ENCODE measurements around the gene CTNNA3. TPM values are rescaled to one million over a fixed set of nuclear protein-coding genes. Genes with fewer than 3 reads are reported as not detected.
"Not testable (repeated sequence)": the region's sequence is repeated elsewhere in the genome, so short reads cannot be mapped to it uniquely, and the experiment has no call there.

The CTNNA3 gene
- total RNA-seq, result not detected in 2 replicates

- intact Hi-C loops (cut with micrococcal nuclease), result loop anchor here (5.0 kb wide), 1 partner anchor 66 kb away; no protein-coding TSS in a partner anchor
- H3K4me3 Mint-ChIP-seq, result no peak within 1 kb of the TSS
- H3K9me3 Mint-ChIP-seq, result no peaks in the 10 kb centered on the region
- H3K27me3 Mint-ChIP-seq (ENCODE audit: insufficient read depth), result peaks cover 32% of the 10 kb centered on the region
- no peaks in the 10 kb centered on the region for H3K4me1 Mint-ChIP-seq (ENCODE audit: low read depth)
- H3K36me3 Mint-ChIP-seq (ENCODE audit: low read depth), result no peaks in the 10 kb centered on the region
- DNase-seq (ENCODE audit: low spot score), result no peak
- no peak within 1 kb of the TSS for H3K27ac Mint-ChIP-seq
Measured at GRCh38 chr10:67696029-67696428, at the start of gene CTNNA3. Gene CTNNA3 (minus strand): TSS chr10:67696195.

- Mint-ChIP-seq H3K9me3 (peaks cover 7% of the 10 kb centered on the region), H3K4me3 (no peak overlapping the region), H3K4me1 (ENCODE audit: low read depth) (no peaks in the 10 kb centered on the region), H3K27ac (no peak overlapping the region), H3K27me3 (ENCODE audit: insufficient read depth) (no peaks in the 10 kb centered on the region), H3K36me3 (ENCODE audit: low read depth) (no peaks in the 10 kb centered on the region)
- intact Hi-C loops (cut with micrococcal nuclease), result no loop called here
- DNase-seq (ENCODE audit: low spot score), result no peak
Measured at GRCh38 chr10:67735430-67735829, 39.4 kb upstream of the CTNNA3 start.

GRCh38 chr10:67733511-67733910 is 37.5 kb upstream of the CTNNA3 start:
- no peak for DNase-seq (ENCODE audit: low spot score)
- Mint-ChIP-seq H3K4me1 (ENCODE audit: low read depth) (no peaks in the 10 kb centered on the region), H3K4me3 (no peak overlapping the region), H3K27ac (no peak overlapping the region), H3K36me3 (ENCODE audit: low read depth) (no peaks in the 10 kb centered on the region), H3K9me3 (peaks cover 4% of the 10 kb centered on the region), H3K27me3 (ENCODE audit: insufficient read depth) (no peaks in the 10 kb centered on the region)
- intact Hi-C loops (cut with micrococcal nuclease), result no loop called here

- Mint-ChIP-seq H3K27me3 (ENCODE audit: insufficient read depth) (no peaks in the 10 kb centered on the region), H3K27ac (no peak overlapping the region), H3K9me3 (no peaks in the 10 kb centered on the region), H3K4me1 (ENCODE audit: low read depth) (no peaks in the 10 kb centered on the region), H3K36me3 (ENCODE audit: low read depth) (no peaks in the 10 kb centered on the region), H3K4me3 (no peak overlapping the region)
- intact Hi-C loops (cut with micrococcal nuclease), result no loop called here
- no peak for DNase-seq (ENCODE audit: low spot score)
Measured at GRCh38 chr10:67725567-67725966, 29.6 kb upstream of the CTNNA3 start.

- Mint-ChIP-seq H3K4me1 (ENCODE audit: low read depth) (no peaks in the 10 kb centered on the region), H3K9me3 (no peaks in the 10 kb centered on the region), H3K27me3 (ENCODE audit: insufficient read depth) (peaks cover 6% of the 10 kb centered on the region)
Measured at GRCh38 chr10:67723601-67724000, 27.6 kb upstream of the CTNNA3 start.

GRCh38 chr10:67722113-67722512 is 26.1 kb upstream of the CTNNA3 start:
- no peak for DNase-seq (ENCODE audit: low spot score)
- H3K4me3 Mint-ChIP-seq, result no peak overlapping the region
- H3K36me3 Mint-ChIP-seq (ENCODE audit: low read depth), result no peaks in the 10 kb centered on the region
- no peak overlapping the region for H3K27ac Mint-ChIP-seq
- H3K4me1 Mint-ChIP-seq (ENCODE audit: low read depth), result no peaks in the 10 kb centered on the region
- H3K27me3 Mint-ChIP-seq (ENCODE audit: insufficient read depth), result peaks cover 6% of the 10 kb centered on the region
- intact Hi-C loops (cut with micrococcal nuclease), result no loop called here
- no peaks in the 10 kb centered on the region for H3K9me3 Mint-ChIP-seq

More at GRCh38 chr10:67723601-67724000, 27.6 kb upstream of the CTNNA3 start:
- intact Hi-C loops (cut with micrococcal nuclease), result no loop called here
- Mint-ChIP-seq H3K36me3 (ENCODE audit: low read depth) (no peaks in the 10 kb centered on the region), H3K27ac (no peak overlapping the region), H3K4me3 (no peak overlapping the region)
- DNase-seq (ENCODE audit: low spot score), result no peak

- H3K27ac Mint-ChIP-seq; H3K4me1 Mint-ChIP-seq (ENCODE audit: low read depth); DNase-seq (ENCODE audit: low spot score); intact Hi-C loops (cut with micrococcal nuclease); H3K36me3 Mint-ChIP-seq (ENCODE audit: low read depth); H3K4me3 Mint-ChIP-seq; H3K9me3 Mint-ChIP-seq: not testable (repeated sequence)
- peaks cover 11% of the 10 kb centered on the region for H3K27me3 Mint-ChIP-seq (ENCODE audit: insufficient read depth)
Measured at GRCh38 chr10:67716455-67716854, 20.5 kb upstream of the CTNNA3 start.

GRCh38 chr10:67705921-67706320 is 9.9 kb upstream of the CTNNA3 start:
- intact Hi-C loops (cut with micrococcal nuclease), result no loop called here
- Mint-ChIP-seq H3K27me3 (ENCODE audit: insufficient read depth) (peaks cover 11% of the 10 kb centered on the region), H3K27ac (no peak overlapping the region), H3K4me3 (no peak overlapping the region), H3K36me3 (ENCODE audit: low read depth) (no peaks in the 10 kb centered on the region), H3K9me3 (no peaks in the 10 kb centered on the region), H3K4me1 (ENCODE audit: low read depth) (no peaks in the 10 kb centered on the region)
- DNase-seq (ENCODE audit: low spot score), result no peak

- intact Hi-C loops (cut with micrococcal nuclease), result loop anchor here (5.0 kb wide), 1 partner anchor 63 kb away; no protein-coding TSS in a partner anchor
- not testable (repeated sequence) for H3K9me3 Mint-ChIP-seq; H3K4me1 Mint-ChIP-seq (ENCODE audit: low read depth); H3K36me3 Mint-ChIP-seq (ENCODE audit: low read depth); DNase-seq (ENCODE audit: low spot score); H3K4me3 Mint-ChIP-seq; H3K27ac Mint-ChIP-seq
- H3K27me3 Mint-ChIP-seq (ENCODE audit: insufficient read depth), result peaks cover 24% of the 10 kb centered on the region
Measured at GRCh38 chr10:67699613-67700270, 3.7 kb upstream of the CTNNA3 start.

- no peaks in the 10 kb centered on the region for H3K4me1 Mint-ChIP-seq (ENCODE audit: low read depth)
- peaks cover 33% of the 10 kb centered on the region for H3K27me3 Mint-ChIP-seq (ENCODE audit: insufficient read depth)
- intact Hi-C loops (cut with micrococcal nuclease), result loop anchor here (1.0 to 5.0 kb wide), 2 partner anchors 10 to 64 kb away; no protein-coding TSS in a partner anchor
- H3K36me3 Mint-ChIP-seq (ENCODE audit: low read depth), result no peaks in the 10 kb centered on the region
- no peak overlapping the region for H3K27ac Mint-ChIP-seq
- DNase-seq (ENCODE audit: low spot score), result no peak
- no peaks in the 10 kb centered on the region for H3K9me3 Mint-ChIP-seq
- H3K4me3 Mint-ChIP-seq, result no peak overlapping the region
Measured at GRCh38 chr10:67698164-67698563, 2.2 kb upstream of the CTNNA3 start.

GRCh38 chr10:67697724-67698131 is 1.7 kb upstream of the CTNNA3 start:
- Mint-ChIP-seq H3K27me3 (ENCODE audit: insufficient read depth) (peaks cover 35% of the 10 kb centered on the region), H3K27ac (no peak overlapping the region), H3K9me3 (no peaks in the 10 kb centered on the region), H3K4me1 (ENCODE audit: low read depth) (no peaks in the 10 kb centered on the region), H3K4me3 (no peak overlapping the region), H3K36me3 (ENCODE audit: low read depth) (no peaks in the 10 kb centered on the region)
- intact Hi-C loops (cut with micrococcal nuclease), result loop anchor here (1.0 to 5.0 kb wide), 3 partner anchors 11 to 83 kb away; no protein-coding TSS in a partner anchor
- DNase-seq (ENCODE audit: low spot score), result no peak

- Mint-ChIP-seq H3K4me3 (no peak overlapping the region), H3K9me3 (no peaks in the 10 kb centered on the region), H3K27me3 (ENCODE audit: insufficient read depth) (peaks cover 32% of the 10 kb centered on the region), H3K36me3 (ENCODE audit: low read depth) (no peaks in the 10 kb centered on the region), H3K27ac (no peak overlapping the region), H3K4me1 (ENCODE audit: low read depth) (no peaks in the 10 kb centered on the region)
- intact Hi-C loops (cut with micrococcal nuclease), result loop anchor here (1.0 to 5.0 kb wide), 2 partner anchors 66 to 84 kb away; no protein-coding TSS in a partner anchor
- no peak for DNase-seq (ENCODE audit: low spot score)
Measured at GRCh38 chr10:67696679-67697078, 684 bp upstream of the CTNNA3 start.

GRCh38 chr10:67695555-67695954 is 440 bp downstream of the CTNNA3 start:
- Mint-ChIP-seq H3K4me3 (no peak overlapping the region), H3K36me3 (ENCODE audit: low read depth) (no peaks in the 10 kb centered on the region), H3K9me3 (no peaks in the 10 kb centered on the region), H3K4me1 (ENCODE audit: low read depth) (no peaks in the 10 kb centered on the region), H3K27ac (no peak overlapping the region), H3K27me3 (ENCODE audit: insufficient read depth) (peaks cover 32% of the 10 kb centered on the region)
- no peak for DNase-seq (ENCODE audit: low spot score)
- intact Hi-C loops (cut with micrococcal nuclease), result loop anchor here (5.0 kb wide), 1 partner anchor 67 kb away; no protein-coding TSS in a partner anchor

All from activated T-helper 1 cell treated with anti-CD3 and anti-CD28 coated beads, Interleukin-12 subunit alpha, Interleukin-12 subunit beta, Interleukin-2, Interleukin-4 antibody, amounts not matched to agents 30 ng/mL and 10 ng/mL and 1 ng/mL, durations not matched to agents 14 hours and 24 hours and 36 hours (primary cell).